ENCODE data around the gene IGFBP2. TPM values are rescaled to one million over a fixed set of nuclear protein-coding genes. Genes with fewer than 3 reads are reported as not detected.

IGFBP2 gene
- total and polyA plus RNA-seq, 2 of the 8 experiments (the other 6 are each of a cell fraction or from before 2014, with no cell fraction given): 326 to 782 TPM

- TF ChIP-seq POLR2AphosphoS5 (IDR thresholded peaks at IDR 0.05; ENCODE audit: low read depth, low read length) (no peak), SP4 (IDR thresholded peaks at IDR 0.05; ENCODE audit: low read length) (no peak)
These were observed 3.4 kb upstream of the IGFBP2 start (continued) for GRCh38 chr2:216629784-216630183.

All from H1 (cell line).